HL-60 (cell line): ENCODE results near the gene RNASEL.
A peak's percentile ranks its signal among the peaks of the same experiment; 100 is the strongest.
"Not testable (repeated sequence)": the region's sequence is repeated elsewhere in the genome, so short reads cannot be mapped to it uniquely, and the experiment has no call there.

Source experiments
- DNase-seq, 2 experiments: peaks; one replicate each; pipeline ENCODE4 v3.0.0-alpha.2; 2010 to 2020; ENCODE audit warnings: low read depth in 1 of 2, low spot score in 1 of 2
- H3K27ac ChIP-seq: fragments of 250-450 bp; sonication (Bioruptor Pico); replicated peaks from 2 replicates; pipeline ENCODE4 v1.5.1; 2020; ENCODE audit warnings: mild to moderate bottlenecking, moderate library complexity
- H3K27me3 ChIP-seq: fragments of 250-450 bp; sonication (Bioruptor Pico); 2 replicates; pipeline ENCODE4 v1.5.1; 2021; ENCODE audit warnings: mild to moderate bottlenecking, moderate library complexity; ENCODE audit not compliant: insufficient read depth, poor library complexity, severe bottlenecking
- H3K4me3 ChIP-seq: replicated peaks from 2 replicates; pipeline ENCODE4 v1.5.1; 2011; ENCODE audit warnings: mild to moderate bottlenecking, control low read depth, low read length; ENCODE audit not compliant: insufficient read depth
- GABPA ChIP-seq: IDR thresholded peaks from 2 replicates; pipeline ENCODE4 v1.6.1; 2012; ENCODE audit warnings: low read depth
- POLR2AphosphoS5 ChIP-seq: IDR thresholded peaks from 2 replicates; pipeline ENCODE4 v1.6.1; 2012; ENCODE audit warnings: low read depth
- SPI1 ChIP-seq: IDR thresholded peaks from 2 replicates; pipeline ENCODE4 v1.6.1; 2012; ENCODE audit warnings: low read depth, mild to moderate bottlenecking, borderline replicate concordance
- TF ChIP-seq, protein P1 (sequence below): IDR thresholded peaks from one replicate; pipeline ENCODE4 v1.5.1; 2011; ENCODE audit warnings: low read length, control low read depth, inconsistent platforms; ENCODE audit not compliant: insufficient read depth
- TF ChIP-seq, protein P2 (sequence below): IDR thresholded peaks from 2 replicates; pipeline ENCODE4 v1.6.1; 2012; ENCODE audit warnings: low read depth; ENCODE audit not compliant: insufficient replicate concordance

Gene RNASEL

GRCh38 chr1:182632441-182632857 is 43.4 kb upstream of the RNASEL start:
- not testable (repeated sequence) for H3K27me3 ChIP-seq, H3K27ac ChIP-seq, H3K4me3 ChIP-seq
- TF ChIP-seq SPI1 = peak; percentile 81
- DNase-seq = peak; percentile 21 to 23

- DNase-seq = no peak
- no peaks in the 10 kb centered on the region for H3K27me3 ChIP-seq
- no peak overlapping the region for H3K27ac ChIP-seq
- no peak overlapping the region for H3K4me3 ChIP-seq
- TF ChIP-seq, protein P1, sequence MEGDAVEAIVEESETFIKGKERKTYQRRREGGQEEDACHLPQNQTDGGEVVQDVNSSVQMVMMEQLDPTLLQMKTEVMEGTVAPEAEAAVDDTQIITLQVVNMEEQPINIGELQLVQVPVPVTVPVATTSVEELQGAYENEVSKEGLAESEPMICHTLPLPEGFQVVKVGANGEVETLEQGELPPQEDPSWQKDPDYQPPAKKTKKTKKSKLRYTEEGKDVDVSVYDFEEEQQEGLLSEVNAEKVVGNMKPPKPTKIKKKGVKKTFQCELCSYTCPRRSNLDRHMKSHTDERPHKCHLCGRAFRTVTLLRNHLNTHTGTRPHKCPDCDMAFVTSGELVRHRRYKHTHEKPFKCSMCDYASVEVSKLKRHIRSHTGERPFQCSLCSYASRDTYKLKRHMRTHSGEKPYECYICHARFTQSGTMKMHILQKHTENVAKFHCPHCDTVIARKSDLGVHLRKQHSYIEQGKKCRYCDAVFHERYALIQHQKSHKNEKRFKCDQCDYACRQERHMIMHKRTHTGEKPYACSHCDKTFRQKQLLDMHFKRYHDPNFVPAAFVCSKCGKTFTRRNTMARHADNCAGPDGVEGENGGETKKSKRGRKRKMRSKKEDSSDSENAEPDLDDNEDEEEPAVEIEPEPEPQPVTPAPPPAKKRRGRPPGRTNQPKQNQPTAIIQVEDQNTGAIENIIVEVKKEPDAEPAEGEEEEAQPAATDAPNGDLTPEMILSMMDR = no peak
- TF ChIP-seq SPI1 = no peak
- TF ChIP-seq POLR2AphosphoS5 = no peak
- TF ChIP-seq, protein P2, sequence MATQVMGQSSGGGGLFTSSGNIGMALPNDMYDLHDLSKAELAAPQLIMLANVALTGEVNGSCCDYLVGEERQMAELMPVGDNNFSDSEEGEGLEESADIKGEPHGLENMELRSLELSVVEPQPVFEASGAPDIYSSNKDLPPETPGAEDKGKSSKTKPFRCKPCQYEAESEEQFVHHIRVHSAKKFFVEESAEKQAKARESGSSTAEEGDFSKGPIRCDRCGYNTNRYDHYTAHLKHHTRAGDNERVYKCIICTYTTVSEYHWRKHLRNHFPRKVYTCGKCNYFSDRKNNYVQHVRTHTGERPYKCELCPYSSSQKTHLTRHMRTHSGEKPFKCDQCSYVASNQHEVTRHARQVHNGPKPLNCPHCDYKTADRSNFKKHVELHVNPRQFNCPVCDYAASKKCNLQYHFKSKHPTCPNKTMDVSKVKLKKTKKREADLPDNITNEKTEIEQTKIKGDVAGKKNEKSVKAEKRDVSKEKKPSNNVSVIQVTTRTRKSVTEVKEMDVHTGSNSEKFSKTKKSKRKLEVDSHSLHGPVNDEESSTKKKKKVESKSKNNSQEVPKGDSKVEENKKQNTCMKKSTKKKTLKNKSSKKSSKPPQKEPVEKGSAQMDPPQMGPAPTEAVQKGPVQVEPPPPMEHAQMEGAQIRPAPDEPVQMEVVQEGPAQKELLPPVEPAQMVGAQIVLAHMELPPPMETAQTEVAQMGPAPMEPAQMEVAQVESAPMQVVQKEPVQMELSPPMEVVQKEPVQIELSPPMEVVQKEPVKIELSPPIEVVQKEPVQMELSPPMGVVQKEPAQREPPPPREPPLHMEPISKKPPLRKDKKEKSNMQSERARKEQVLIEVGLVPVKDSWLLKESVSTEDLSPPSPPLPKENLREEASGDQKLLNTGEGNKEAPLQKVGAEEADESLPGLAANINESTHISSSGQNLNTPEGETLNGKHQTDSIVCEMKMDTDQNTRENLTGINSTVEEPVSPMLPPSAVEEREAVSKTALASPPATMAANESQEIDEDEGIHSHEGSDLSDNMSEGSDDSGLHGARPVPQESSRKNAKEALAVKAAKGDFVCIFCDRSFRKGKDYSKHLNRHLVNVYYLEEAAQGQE = no peak
- TF ChIP-seq GABPA = no peak
Observed at GRCh38 chr1:182631954-182632353, 42.9 kb upstream of the RNASEL start.

DNA sequence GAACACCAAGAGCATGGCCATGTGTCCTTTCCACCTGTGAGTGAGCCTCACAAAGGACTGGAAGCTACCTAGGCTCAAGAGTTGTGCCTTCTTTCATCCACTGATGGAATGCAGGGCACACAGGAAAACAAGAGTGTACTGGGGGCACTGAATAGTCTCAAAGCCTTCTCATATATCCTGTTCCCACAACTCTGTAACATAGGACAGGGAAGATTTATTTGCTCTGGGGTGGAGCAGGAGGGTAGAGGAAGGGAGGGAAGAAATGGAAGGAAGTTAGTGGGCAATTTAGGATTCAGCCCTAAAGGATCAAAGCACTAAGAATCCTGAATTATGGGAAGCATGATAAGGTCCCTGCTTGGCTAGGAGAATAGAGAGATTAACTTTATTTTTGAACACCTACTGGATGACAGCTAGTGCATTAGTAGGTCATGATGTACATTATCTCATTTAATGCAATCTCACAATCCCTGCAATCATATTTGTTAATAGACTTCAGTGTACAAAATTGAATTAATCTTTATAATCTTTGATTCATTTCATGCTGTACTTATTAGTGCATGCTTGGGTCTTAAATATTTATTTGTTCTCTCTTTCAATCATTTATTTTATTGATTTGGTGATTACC is 42.1 kb upstream of the RNASEL start:
- TF ChIP-seq, protein P1 = no peak
- no peaks in the 10 kb centered on the region for H3K27me3 ChIP-seq

DNA sequence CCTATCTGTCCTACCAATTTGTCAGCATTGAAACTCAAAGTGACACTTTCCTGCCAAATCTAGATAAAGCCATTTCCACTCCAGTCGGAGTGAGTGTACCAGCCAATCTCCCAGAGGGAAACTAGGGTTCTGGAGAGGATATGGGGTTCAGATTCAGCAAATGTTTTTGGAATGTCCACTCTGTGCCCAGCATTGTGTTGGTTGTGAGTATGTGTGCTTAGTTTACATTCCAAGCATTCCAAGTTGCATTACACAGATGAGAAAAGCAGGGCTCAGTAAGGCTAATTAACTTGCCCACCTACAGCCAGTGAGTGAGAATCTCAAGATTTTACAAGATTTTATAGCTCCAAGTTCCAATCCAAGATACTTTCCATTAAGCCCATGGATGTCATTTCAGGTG is 41.5 kb upstream of the RNASEL start:
- Histone ChIP-seq H3K4me3 (no peak overlapping the region), H3K27me3 (no peaks in the 10 kb centered on the region), H3K27ac (no peak overlapping the region)
- TF ChIP-seq POLR2AphosphoS5 = no peak
- TF ChIP-seq, protein P2 = no peak
- no peak for TF ChIP-seq SPI1
- TF ChIP-seq, protein P1 = no peak
- TF ChIP-seq GABPA = no peak
- DNase-seq = no peak

More for the DNA sequence above, 42.1 kb upstream of the RNASEL start:
- Histone ChIP-seq H3K4me3 (no peak overlapping the region), H3K27ac (no peak overlapping the region)
- DNase-seq = no peak
